Measurements from ENCODE around the gene GRWD1. TPM values are rescaled to one million over a fixed set of nuclear protein-coding genes. Genes with fewer than 3 reads are reported as not detected.

Gene GRWD1
- total RNA-seq, 1 donor from 2014 or later, result 41.4 TPM

DNA sequence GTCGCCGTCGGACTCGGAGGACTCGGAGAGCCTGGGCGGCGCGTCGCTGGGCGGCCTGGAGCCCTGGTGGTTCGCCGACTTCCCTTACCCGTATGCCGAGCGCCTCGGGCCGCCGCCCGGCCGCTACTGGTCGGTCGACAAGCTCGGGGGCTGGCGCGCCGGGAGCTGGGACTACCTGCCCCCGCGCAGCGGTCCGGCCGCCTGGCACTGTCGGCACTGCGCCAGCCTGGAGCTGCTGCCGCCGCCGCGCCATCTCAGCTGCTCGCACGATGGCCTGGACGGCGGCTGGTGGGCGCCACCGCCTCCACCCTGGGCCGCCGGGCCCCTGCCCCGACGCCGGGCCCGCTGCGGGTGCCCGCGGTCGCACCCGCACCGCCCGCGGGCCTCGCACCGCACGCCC is 2.5 kb upstream of the GRWD1 start:
- no peak overlapping the region for H3K27ac Mint-ChIP-seq (ENCODE audit: unreplicated experiment)
- TF ChIP-seq, protein P1, sequence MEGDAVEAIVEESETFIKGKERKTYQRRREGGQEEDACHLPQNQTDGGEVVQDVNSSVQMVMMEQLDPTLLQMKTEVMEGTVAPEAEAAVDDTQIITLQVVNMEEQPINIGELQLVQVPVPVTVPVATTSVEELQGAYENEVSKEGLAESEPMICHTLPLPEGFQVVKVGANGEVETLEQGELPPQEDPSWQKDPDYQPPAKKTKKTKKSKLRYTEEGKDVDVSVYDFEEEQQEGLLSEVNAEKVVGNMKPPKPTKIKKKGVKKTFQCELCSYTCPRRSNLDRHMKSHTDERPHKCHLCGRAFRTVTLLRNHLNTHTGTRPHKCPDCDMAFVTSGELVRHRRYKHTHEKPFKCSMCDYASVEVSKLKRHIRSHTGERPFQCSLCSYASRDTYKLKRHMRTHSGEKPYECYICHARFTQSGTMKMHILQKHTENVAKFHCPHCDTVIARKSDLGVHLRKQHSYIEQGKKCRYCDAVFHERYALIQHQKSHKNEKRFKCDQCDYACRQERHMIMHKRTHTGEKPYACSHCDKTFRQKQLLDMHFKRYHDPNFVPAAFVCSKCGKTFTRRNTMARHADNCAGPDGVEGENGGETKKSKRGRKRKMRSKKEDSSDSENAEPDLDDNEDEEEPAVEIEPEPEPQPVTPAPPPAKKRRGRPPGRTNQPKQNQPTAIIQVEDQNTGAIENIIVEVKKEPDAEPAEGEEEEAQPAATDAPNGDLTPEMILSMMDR (IDR thresholded peaks at IDR 0.05; ENCODE audit: insufficient read depth, low read depth, low read length), result no peak
- peak; percentile 54 for TF ChIP-seq EZH2 (IDR thresholded peaks at IDR 0.05; ENCODE audit: insufficient read depth, low read length)
- Histone ChIP-seq H3K9ac (ENCODE audit: low read length) (no peak overlapping the region), H3K27ac (ENCODE audit: low read depth, low read length) (no peak overlapping the region), H4K20me1 (ENCODE audit: insufficient read depth, low read length) (peaks cover 8% of the 10 kb centered on the region), H3K36me3 (ENCODE audit: insufficient read depth, low read length) (peaks cover 3% of the 10 kb centered on the region), H3K4me3 (ENCODE audit: insufficient read depth, low read depth, low read length) (no peak overlapping the region), H3K27me3 (ENCODE audit: insufficient read depth, low read length) (peaks cover 18% of the 10 kb centered on the region), H3K4me2 (ENCODE audit: low read length) (peak overlapping the region; percentile 91), H3K9me3 (ENCODE audit: insufficient read depth, low read depth, low read length) (no peaks in the 10 kb centered on the region), H3K79me2 (ENCODE audit: insufficient read depth, low read length) (peaks cover 23% of the 10 kb centered on the region), H3K4me1 (ENCODE audit: insufficient read depth, low read length) (peaks cover 19% of the 10 kb centered on the region), H2AFZ (ENCODE audit: low read depth, low read length) (no peak overlapping the region)
- no peaks in the 10 kb centered on the region for H3K9me3 Mint-ChIP-seq (ENCODE audit: unreplicated experiment)
- H3K4me3 Mint-ChIP-seq (ENCODE audit: unreplicated experiment), result no peak overlapping the region
- H3K4me1 Mint-ChIP-seq (ENCODE audit: low read depth, unreplicated experiment), result peaks cover 12% of the 10 kb centered on the region
- FAIRE-seq (no peak), DNase-seq (ENCODE audit: low read depth) (no peak)
- peaks cover 8% of the 10 kb centered on the region for H3K27me3 Mint-ChIP-seq (ENCODE audit: low read depth, unreplicated experiment)
- H3K36me3 Mint-ChIP-seq (ENCODE audit: low read depth, unreplicated experiment), result peaks cover 19% of the 10 kb centered on the region

DNA sequence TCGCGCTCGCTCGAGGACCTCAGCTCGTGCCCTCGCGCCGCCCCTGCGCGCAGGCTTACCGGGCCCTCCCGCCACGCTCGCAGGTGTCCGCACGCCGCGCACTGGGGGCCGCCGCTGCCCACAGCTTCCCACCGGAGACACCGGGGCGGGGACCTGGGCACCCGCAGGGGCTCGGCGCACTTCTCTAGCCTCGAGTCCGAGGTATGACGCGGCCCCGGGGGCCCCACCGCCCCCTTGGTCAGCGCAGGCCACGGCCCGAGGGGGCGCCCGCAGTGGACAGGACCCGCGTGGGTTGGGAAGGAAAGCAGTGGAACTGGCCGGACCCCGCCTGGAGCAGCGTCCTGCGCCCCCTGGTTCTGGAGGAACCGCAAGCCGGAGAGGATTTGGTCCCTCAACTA is 2.1 kb upstream of the GRWD1 start:
- Mint-ChIP-seq H3K27ac (ENCODE audit: unreplicated experiment) (no peak overlapping the region), H3K4me1 (ENCODE audit: low read depth, unreplicated experiment) (peaks cover 12% of the 10 kb centered on the region), H3K27me3 (ENCODE audit: low read depth, unreplicated experiment) (peaks cover 8% of the 10 kb centered on the region), H3K36me3 (ENCODE audit: low read depth, unreplicated experiment) (peaks cover 19% of the 10 kb centered on the region), H3K9me3 (ENCODE audit: unreplicated experiment) (no peaks in the 10 kb centered on the region), H3K4me3 (ENCODE audit: unreplicated experiment) (no peak overlapping the region)
- H3K4me1 ChIP-seq (ENCODE audit: insufficient read depth, low read length), result peaks cover 19% of the 10 kb centered on the region
- peak; percentile 97 for TF ChIP-seq EZH2 (IDR thresholded peaks at IDR 0.05; ENCODE audit: insufficient read depth, low read length)
- TF ChIP-seq, protein P1 (IDR thresholded peaks at IDR 0.05; ENCODE audit: insufficient read depth, low read depth, low read length), result no peak
- peak overlapping the region; percentile 91 for H3K4me2 ChIP-seq (ENCODE audit: low read length)
- H3K9ac ChIP-seq (ENCODE audit: low read length), result no peak overlapping the region
- no peaks in the 10 kb centered on the region for H3K9me3 ChIP-seq (ENCODE audit: insufficient read depth, low read depth, low read length)
- H4K20me1 ChIP-seq (ENCODE audit: insufficient read depth, low read length), result peaks cover 12% of the 10 kb centered on the region
- H3K36me3 ChIP-seq (ENCODE audit: insufficient read depth, low read length), result peaks cover 8% of the 10 kb centered on the region
- H3K4me3 ChIP-seq (ENCODE audit: insufficient read depth, low read depth, low read length), result no peak overlapping the region
- peaks cover 18% of the 10 kb centered on the region for H3K27me3 ChIP-seq (ENCODE audit: insufficient read depth, low read length)
- DNase-seq (ENCODE audit: low read depth) (no peak), FAIRE-seq (no peak)
- no peak overlapping the region for H2AFZ ChIP-seq (ENCODE audit: low read depth, low read length)
- H3K27ac ChIP-seq (ENCODE audit: low read depth, low read length), result no peak overlapping the region
- H3K79me2 ChIP-seq (ENCODE audit: insufficient read depth, low read length), result peaks cover 27% of the 10 kb centered on the region

DNA sequence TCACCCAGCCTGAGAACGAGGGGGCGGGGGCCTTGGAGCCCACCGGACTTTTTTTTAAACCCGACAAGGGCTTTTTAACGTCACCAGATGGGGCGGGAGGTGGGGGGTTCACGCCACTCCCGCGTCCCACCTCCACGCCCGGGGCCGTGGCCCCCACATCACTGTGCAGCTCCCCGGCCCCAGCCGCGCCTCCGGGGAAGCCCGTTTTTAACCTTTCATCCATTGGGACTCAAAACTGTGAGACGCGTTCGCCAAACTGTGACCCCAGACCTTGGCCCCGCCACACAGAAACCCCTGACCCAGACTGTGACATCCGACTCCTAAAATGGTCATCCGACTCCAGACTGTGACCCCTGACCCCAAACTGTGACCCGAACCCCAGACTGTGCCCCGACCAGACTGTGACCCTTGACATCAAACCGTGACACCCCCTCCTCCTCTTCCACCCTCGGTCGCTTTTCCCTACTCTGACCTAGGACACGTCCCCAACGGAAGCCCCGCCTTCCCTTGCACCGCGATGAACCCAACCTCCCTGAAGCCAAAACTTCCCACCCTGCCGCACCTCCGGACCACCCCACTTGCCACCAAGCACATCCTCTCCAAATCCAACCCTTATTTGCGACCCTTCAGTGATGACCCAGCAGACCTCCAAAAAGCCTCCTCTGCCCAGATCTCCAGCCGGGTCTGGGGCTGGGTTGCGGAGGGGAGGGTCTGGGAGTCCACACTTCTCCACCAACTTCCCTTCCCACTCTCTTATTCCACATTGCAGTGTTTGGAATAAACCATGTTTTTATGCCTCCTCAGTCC is 1.5 kb upstream of the GRWD1 start:
- peak overlapping the region; percentile 91 for H3K4me2 ChIP-seq (ENCODE audit: low read length)
- peaks cover 14% of the 10 kb centered on the region for H4K20me1 ChIP-seq (ENCODE audit: insufficient read depth, low read length)
- H2AFZ ChIP-seq (ENCODE audit: low read depth, low read length), result peak overlapping the region; percentile 66
- H3K9ac ChIP-seq (ENCODE audit: low read length), result peak overlapping the region; percentile 95
- H3K4me1 Mint-ChIP-seq (ENCODE audit: low read depth, unreplicated experiment), result peaks cover 12% of the 10 kb centered on the region
- H3K79me2 ChIP-seq (ENCODE audit: insufficient read depth, low read length), result peaks cover 30% of the 10 kb centered on the region
- H3K4me3 ChIP-seq (ENCODE audit: insufficient read depth, low read depth, low read length), result peak overlapping the region; percentile 100
- H3K27me3 Mint-ChIP-seq (ENCODE audit: low read depth, unreplicated experiment), result peaks cover 8% of the 10 kb centered on the region
- H3K27ac ChIP-seq (ENCODE audit: low read depth, low read length), result no peak overlapping the region
- TF ChIP-seq, protein P1 (IDR thresholded peaks at IDR 0.05; ENCODE audit: insufficient read depth, low read depth, low read length), result no peak
- TF ChIP-seq EZH2 (IDR thresholded peaks at IDR 0.05; ENCODE audit: insufficient read depth, low read length), result peak; percentile 28
- no peaks in the 10 kb centered on the region for H3K9me3 ChIP-seq (ENCODE audit: insufficient read depth, low read depth, low read length)
- H3K27ac Mint-ChIP-seq (ENCODE audit: unreplicated experiment), result peak overlapping the region; percentile 94
- H3K36me3 ChIP-seq (ENCODE audit: insufficient read depth, low read length), result peaks cover 10% of the 10 kb centered on the region
- DNase-seq (ENCODE audit: low read depth) (no peak), FAIRE-seq (no peak)
- peak overlapping the region; percentile 85 for H3K4me3 Mint-ChIP-seq (ENCODE audit: unreplicated experiment)
- peaks cover 18% of the 10 kb centered on the region for H3K27me3 ChIP-seq (ENCODE audit: insufficient read depth, low read length)
- H3K4me1 ChIP-seq (ENCODE audit: insufficient read depth, low read length), result peaks cover 19% of the 10 kb centered on the region
- no peaks in the 10 kb centered on the region for H3K9me3 Mint-ChIP-seq (ENCODE audit: unreplicated experiment)
- H3K36me3 Mint-ChIP-seq (ENCODE audit: low read depth, unreplicated experiment), result peaks cover 19% of the 10 kb centered on the region

All from astrocyte (in vitro differentiated cells and primary cell).